HepG2 (cell line): Measurements from ENCODE around the gene CYP17A1.
"Not testable (repeated sequence)": the region's sequence is repeated elsewhere in the genome, so short reads cannot be mapped to it uniquely, and the experiment has no call there.

Experiments used
- POLR2A ChIP-seq, 2 experiments: IDR thresholded peaks; 2 replicates each; pipeline ENCODE4 v1.6.1; 2011; ENCODE audit warnings: low read depth in 2 of 2, low read length in 2 of 2, mild to moderate bottlenecking in 1 of 2, moderate library complexity in 1 of 2; ENCODE audit not compliant: insufficient read depth in 1 of 2
- ZNF44 ChIP-seq: sonication (generic); formaldehyde crosslinking; IDR thresholded peaks from 2 replicates; pipeline ENCODE4 v1.5.1; 2020; ENCODE audit warnings: mild to moderate bottlenecking, missing genetic modification reagents
- ZNF7 ChIP-seq: IDR thresholded peaks from 2 replicates; pipeline ENCODE4 v1.6.1; 2016; ENCODE audit warnings: missing biosample characterization, missing genetic modification reagents

DNA sequence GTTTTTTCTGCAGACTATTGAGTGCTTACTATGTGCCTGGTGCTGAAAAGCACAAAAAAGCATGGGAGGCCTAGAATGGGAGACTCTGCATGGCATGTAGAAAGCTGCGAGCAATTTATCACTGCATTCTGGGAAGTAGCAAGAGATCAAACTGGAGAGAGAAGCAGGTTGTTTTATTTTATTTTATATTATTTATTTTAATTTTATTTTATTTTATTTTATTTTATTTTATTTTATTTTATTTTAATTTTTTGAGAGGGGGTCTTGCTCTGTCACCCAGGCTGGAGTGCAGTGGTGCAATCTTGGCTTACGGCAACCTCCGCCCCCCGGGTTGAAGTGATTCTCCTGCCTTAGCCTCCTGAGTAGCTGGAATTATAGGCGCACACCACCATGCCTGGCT, 17.2 kb downstream of the CYP17A1 start:
- not testable (repeated sequence) for TF ChIP-seq ZNF44 (CRISPR knock-in tag); POLR2A (IDR thresholded peaks at IDR 0.05; ENCODE audit: insufficient read depth in 1 of 2, low read depth in 2 of 2, low read length in 2 of 2); ZNF7 (CRISPR knock-in tag)
